Measurements from ENCODE around the gene SUMO2. TPM values are rescaled to one million over a fixed set of nuclear protein-coding genes. Genes with fewer than 3 reads are reported as not detected.
"Not testable (repeated sequence)": the region's sequence is repeated elsewhere in the genome, so short reads cannot be mapped to it uniquely, and the experiment has no call there.

The SUMO2 gene
- total RNA-seq, 2 donors from 2014 or later, result 231 to 246 TPM

DNA sequence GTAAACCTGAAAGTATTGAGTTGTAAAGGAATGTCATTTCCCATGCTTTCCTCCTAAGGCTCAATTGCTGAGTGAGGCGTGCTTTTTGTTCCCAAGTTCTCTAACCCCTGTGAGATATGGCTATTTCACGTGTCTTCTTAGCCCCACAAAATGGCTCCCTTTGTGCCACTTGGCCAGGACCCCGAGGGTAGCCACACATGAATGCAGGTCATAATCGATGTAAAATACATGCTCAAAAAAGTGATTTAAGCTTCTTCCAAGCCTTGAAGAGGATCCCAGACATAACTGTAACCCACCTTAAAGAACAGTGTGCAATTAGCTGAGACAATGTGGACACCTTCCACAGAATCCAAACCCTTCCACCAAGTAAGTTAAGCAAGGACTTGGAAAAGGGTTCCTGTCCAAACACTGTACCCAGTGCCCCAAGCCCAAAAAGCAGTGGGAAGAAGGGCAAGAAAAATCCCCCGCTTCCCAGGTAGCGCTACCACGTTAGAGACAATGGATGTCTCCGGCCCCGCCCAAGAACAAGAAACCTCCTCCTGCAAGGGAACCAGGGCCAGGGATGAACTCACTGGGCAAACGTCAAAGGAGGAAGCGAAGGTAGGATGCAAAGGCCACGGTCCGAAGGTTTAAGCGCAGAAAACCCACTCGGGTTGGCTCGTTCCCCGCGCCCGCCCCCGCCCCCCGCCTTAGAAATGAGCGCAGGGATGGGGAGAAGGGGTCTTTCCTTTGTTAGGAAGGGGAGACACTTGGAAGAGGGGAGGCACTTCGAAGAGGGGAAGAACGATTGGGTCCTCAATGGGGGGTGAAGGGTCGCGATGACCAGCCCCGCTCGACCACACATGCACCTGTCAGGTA, 29.6 kb downstream of the SUMO2 start:
- intact Hi-C loops (cut with DNase I), result no loop called here
- ATAC-seq, result peak in 1 of 2 donors; percentile 16

DNA sequence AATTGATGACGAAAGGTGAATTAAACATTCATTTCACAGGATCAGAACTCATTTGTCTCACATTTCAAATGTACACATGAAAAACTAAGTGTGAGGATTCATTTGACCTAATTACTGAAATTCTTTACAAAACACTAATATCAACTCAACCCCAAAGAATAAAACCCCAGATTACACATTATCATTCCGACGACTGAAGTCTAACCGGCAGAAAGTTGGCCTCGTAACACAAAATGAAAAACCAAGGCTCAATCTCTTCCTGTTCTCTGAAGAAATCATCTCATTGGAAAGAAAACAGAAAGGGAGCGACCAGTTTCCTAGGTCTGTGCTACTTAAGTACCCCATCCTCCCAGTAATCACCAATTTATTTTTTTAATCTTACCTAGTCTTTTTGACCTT, 30.2 kb downstream of the SUMO2 start:
- DNase-seq (no peak), ATAC-seq (no peak)
- intact Hi-C loops (cut with DNase I), result no loop called here

More for the DNA sequence above, 29.6 kb downstream of the SUMO2 start:
- no peak for DNase-seq

DNA sequence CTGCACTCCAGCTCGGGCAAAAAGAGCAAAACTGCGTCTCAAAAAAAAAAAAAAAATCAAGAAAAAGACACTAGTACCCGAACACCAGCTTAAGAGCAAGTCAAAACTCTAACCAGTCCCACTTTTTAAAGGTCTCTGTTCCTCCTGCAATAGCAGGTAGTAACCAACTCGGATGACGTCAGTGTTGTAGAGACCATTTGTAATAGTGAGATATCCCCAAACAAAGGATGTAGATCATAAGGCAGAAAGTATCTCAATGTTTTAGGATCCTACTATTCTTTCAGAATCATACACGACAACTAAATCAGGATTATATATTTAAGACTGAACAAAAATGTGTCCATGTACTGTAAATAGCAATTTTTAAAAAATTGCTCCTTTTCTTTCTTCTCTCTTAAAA, 30.8 kb downstream of the SUMO2 start:
- DNase-seq (no peak), ATAC-seq (no peak)
- intact Hi-C loops (cut with DNase I), result no loop called here

DNA sequence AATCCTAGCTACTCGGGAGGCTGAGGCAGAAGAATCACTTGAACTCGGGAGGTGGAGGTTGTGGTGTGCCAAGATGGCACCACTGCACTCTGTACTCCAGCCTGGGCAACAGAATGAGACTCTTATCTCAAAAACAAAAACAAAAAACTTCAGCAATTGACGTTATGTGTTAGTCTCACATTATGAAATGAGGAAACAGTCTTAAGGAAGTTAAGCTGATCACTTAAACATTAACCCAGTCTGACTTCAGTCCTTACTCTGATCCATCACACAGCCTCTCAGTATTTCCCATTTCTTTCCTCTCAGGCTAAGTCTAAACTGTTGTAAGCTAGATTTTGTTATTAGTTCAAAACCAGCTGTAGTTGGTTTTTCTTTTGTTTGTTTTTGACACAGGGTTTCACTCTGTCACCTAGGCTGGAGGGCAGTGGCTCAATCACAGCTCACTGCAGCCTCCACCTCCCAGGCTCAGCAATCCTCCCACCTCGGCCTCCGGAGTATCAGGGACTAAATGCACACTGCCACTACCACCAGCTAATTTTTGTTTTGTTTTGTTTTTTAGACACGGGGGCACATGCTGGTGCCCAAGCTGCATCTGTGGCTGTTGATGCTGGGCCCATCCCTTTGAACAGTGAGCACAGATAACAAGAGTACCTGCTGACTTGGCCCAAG, 34.7 kb downstream of the SUMO2 start:
- DNase-seq, result no peak
- peak in 1 of 2 donors; percentile 30 for ATAC-seq
- intact Hi-C loops (cut with DNase I), result no loop called here

DNA sequence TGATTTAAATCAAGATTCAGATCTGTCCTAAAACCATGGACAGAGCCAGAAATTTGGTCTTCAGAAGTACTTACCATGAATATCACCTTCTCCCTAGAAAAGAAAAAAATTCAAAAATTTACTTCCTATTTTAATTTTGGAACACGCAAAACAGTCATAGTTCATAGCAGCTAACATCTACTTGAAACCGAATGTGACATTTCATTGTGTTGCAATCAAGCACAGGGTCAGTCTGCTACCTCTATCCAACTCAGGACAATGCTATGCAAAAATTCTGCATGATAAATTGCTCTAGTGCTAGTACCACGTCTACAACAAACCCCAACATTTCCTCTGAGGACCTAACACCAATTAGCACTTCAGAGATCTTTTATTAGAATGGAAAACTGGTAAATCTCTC, 36.2 kb downstream of the SUMO2 start:
- ATAC-seq, result no peak
- intact Hi-C loops (cut with DNase I), result no loop called here

DNA sequence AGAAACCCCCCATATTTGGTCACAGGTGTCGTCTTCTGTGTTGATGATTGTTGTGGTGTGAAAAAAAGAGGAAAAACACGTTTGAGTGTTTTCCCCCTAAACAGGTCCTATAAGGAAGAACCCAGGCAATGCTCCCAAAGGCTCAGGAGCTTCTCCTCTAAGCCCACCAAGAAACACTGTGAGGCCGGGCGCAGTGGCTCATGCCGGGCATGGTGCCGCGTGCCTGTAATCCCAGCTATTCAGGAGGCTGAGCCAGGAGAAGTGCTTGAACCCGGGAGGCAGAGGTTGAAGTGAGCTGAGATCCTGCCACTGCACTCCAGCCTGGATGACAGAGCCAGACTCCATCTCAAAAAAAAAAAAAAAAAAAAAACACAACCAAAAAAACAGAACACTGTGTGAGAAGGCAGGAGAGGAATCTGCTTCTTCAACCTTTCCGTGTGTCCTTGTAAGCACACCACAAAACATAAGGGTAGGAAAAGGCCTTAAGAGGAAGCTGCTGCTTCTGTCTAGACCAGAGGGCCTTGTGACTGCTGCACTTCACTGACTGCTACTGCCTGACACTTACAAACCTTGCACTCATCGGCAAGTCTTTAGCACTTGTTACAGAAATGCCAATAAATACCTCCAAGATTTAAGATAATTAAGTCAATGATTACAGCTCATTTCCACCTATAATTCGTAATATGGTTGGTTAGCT, 37.8 kb downstream of the SUMO2 start:
- intact Hi-C loops (cut with DNase I), result no loop called here
- ATAC-seq (no peak), DNase-seq (no peak)

More for the DNA sequence above, 36.2 kb downstream of the SUMO2 start:
- no peak for DNase-seq

DNA sequence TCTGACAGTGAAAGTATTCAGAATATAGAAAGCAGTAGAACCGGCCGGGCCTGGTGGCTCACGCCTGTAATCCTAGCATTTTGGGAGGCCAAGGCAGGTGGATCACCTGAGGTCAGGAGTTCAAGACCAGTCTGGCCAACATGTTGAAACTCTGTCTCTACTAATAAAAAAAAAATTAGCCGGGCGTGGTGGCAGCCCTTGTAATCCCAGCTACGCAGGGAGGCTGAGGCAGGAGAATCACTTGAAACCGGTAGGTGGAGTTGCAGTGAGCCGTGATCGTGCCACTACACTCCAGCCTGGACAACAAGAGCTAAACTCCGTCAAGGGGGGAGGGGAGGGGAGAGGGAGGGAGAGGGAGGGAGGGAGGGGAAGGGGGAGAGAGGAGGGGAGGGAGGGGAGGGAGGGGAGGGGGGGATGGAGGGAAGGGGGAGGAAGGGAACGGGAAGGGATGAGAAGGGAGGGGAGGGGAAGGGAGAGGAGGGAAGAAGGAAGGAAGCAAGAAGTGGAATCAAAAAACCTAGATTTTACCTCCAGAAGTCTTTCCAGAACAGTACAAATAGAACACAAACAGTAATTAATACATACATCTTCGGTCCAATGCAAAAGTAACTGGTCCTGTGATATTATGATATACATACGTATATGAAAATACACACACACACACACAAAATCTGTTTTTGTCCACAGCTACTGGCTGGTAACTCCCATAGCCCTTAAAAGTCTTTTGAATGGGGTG, 40.4 kb downstream of the SUMO2 start:
- ATAC-seq, result no peak
- DNase-seq, result no peak
- intact Hi-C loops (cut with DNase I), result no loop called here

DNA sequence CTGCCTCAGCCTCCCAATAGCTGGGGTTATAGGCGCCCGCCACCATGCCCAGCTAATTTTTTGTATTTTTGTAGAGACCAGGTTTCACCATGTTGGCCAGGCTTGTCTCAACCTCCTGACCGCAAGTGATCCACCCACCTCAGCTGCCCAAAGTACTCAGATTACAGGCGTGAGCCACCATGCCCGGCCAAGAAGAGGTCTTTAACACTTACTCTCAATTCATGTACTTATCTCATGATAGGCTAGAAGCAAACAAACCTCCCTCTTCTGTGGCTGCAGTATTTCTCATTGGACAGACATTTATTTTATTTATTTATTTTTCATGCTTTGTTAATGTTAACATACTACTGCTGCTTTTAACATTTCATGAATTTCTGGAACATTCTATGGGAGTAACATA, 44.2 kb downstream of the SUMO2 start:
- DNase-seq (no peak), ATAC-seq (no peak)
- intact Hi-C loops (cut with DNase I), result no loop called here

DNA sequence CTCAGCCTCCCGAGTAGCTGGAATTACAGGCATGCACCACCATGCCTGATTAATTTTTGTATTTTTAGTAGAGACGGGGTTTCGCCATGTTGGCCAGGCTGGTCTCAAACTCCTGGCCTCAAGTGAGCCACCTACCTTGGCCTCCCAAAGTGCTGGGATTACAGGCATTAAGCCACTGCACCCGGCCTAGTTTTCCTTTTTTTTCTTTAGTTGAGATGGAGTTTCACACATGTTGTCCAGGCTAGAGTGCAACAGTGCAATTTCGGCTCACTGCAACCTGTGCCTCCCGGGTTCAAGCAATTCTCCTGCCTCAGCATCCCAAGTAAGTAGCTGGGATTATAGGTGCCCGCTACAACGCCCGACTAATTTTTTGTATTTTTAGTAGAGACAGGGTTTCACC, 45.0 kb downstream of the SUMO2 start:
- DNase-seq; intact Hi-C loops (cut with DNase I); ATAC-seq: not testable (repeated sequence)

DNA sequence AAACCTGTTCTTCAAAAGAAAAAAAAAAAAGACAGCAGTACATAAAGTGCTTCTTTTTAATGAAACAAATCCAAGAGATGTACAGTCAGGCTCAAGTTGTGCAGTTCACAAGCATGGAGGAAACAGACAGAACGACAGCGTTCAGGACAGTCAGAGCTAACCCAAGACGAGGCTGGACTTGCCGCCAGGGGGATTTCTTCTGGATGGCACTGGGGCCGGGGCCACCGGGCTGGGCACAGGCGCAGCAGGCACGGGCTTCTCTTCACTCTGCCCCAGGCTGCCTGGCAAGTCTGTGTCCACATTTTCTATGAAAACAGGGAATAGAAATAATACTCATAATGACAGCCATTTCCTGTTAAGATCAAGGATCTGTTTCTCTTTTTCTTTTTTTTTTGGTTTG, 46.8 kb downstream of the SUMO2 start:
- intact Hi-C loops (cut with DNase I), result no loop called here
- no peak for DNase-seq
- ATAC-seq, result no peak

DNA sequence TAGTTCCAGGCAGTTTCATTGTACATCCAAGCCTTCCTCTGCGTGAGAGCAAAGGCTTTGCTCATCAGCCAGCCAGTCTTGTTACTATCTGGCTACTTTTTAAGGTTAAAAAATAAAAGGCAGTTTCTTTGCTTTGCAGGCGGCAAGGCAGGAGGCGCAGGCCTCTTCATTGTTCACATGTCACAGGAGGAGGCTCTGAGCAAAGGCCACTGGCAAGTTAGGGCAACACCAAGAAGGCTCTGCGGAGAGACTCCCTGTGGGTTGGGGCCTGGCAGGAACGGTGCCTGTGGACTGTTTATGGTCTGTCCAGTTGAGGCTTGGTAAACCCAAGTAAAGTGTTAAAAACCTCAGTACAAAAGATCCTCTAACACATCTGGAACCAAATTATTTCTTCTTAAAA, 47.3 kb downstream of the SUMO2 start:
- intact Hi-C loops (cut with DNase I), result no loop called here
- DNase-seq, result no peak
- ATAC-seq, result no peak

DNA sequence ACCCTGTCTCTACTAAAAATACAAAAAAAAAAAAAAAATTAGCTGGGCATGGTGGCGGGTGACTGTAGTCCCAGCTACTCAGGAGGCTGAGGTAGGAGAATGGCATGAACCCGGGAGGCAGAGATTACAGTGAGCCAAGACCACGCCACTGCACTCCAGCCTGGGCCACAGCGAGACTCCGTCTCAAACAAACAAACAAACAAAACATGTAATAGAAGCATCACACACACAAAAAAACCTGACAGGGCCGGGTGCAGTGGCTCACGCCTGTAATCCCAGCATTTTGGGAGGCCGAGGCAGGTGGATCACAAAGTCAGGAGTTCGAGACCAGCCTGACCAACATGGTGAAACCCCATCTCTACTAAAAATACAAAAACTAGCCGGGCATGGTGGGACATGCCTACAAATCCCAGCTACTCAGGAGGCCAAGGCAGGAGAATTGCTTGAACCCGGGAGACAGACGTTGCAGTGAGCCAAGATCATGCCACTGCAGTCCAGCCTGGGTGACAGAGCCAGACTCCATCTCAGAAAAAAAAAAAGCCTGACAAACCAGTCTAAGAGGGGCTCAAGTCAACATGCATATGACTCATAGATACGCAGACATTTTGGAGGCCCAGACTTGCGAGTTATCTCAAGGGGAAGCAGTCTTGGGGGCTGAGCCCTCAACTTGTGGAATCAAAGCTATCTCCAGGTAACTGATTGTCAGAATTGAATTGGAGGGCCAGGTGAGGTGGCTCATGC, 49.0 kb downstream of the SUMO2 start:
- DNase-seq; intact Hi-C loops (cut with DNase I); ATAC-seq: not testable (repeated sequence)

DNA sequence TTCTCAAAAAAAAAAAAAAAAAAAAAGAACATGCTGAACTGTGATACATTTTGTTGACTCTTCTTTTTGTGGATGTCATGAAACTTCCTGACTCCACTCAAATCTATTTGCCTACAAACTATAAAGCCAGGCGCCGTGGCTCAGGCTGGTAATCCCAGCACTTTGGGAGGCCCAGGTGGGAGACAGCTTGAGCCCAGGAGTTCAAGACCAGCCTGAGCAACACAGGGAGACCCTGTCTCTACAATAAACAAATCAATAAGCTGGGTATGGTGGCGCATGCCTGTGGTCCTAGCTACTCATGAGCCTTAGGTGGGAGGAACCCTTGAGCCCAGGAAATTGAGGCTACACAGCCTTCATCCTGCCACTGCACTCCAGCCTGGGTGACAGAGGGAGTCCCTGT, 49.8 kb downstream of the SUMO2 start:
- intact Hi-C loops (cut with DNase I), result no loop called here
- no peak for ATAC-seq
- no peak for DNase-seq

DNA sequence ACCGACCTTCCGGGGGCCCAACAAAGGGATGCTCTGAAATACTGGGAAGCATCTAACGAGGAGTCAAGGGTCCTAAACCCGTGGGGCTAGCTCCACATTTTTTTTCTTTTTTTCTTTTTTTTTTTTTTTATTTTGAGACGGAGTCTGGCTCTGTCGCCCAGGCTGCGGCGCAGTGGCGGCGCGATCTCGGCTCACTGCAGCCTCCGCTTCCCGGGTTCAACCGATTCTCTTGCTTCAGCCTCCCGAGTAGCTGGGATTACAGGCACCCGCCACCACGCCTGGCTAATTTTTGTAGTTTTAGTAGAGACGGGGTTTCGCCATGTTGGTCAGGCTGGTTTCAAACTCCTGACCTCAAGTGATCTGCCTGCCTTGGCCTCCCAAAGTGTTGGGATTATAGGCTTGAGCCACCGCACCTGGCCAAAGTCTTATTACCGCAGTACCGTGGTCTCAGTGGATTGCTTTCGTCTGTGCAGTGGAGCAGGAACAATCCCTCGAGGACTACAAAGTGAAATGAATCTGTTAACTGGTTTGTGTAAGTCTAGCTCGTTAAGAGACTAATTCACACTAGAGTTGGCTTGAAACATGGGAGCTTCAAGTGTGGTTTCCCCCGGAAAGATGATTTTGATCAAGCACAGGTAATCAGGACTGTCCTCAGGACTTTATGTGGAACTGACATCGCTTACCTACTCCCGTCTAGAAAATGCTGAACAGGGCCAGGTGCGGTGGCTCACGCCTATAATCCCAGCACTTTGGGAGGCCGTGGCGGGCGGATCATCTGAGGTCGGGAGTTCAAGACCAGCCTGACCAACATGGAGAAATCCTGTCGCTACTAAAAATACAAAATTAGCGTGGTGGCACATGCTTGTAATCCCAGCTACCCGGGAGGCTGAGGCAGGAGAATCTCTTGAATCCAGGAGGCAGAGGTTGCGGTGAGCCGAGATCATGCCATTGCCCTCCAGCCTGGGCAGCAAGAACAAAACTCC, 50.5 kb downstream of the SUMO2 start:
- DNase-seq; intact Hi-C loops (cut with DNase I); ATAC-seq: not testable (repeated sequence)

DNA sequence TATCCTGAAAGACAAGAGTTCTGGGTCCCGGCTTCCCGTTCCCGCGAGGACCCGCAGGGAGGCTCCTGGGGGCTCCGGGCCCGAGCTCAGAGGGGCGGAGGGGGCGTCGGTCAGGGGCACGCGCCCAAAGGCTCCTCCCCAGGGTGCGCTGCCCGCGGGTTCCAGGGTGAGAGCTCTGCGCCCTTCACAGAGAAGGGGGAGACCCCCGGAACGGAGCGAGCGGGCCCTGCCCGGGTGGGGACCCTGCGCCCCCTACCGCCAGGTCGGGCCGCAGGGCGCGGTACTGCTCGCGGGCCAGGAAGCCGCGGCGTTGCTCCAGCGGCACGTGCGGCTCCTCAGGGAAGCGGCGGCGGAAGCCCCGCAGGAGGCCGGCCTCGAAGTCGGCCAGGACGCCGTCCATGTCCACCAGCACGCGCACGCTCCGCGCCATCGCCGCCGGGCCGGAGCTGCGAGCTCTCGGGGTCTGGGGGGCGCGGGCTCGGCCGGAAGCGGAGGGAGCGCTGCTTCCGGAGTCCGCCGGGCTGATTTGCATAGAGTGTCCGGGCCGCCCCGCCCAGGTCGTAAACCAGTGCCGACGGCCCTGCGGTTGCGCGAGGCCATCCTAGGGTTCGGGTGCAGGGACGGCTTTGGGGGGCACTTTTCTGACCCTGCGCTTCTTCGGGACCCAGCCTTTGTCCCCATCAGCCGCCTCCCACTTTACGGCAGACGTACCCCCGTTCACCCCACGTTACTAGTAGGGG, 51.3 kb downstream of the SUMO2 start, which contains the start of gene NT5C:
Gene NT5C, minus strand, starts transcription at position 465 of the 740 bp plus-strand sequence. Its CDS starts 35 bp downstream, at position 430.
- ATAC-seq, result peak; percentile 94 to 96
- intact Hi-C loops (cut with DNase I), result no loop called here
- peak; percentile 87 for DNase-seq

DNA sequence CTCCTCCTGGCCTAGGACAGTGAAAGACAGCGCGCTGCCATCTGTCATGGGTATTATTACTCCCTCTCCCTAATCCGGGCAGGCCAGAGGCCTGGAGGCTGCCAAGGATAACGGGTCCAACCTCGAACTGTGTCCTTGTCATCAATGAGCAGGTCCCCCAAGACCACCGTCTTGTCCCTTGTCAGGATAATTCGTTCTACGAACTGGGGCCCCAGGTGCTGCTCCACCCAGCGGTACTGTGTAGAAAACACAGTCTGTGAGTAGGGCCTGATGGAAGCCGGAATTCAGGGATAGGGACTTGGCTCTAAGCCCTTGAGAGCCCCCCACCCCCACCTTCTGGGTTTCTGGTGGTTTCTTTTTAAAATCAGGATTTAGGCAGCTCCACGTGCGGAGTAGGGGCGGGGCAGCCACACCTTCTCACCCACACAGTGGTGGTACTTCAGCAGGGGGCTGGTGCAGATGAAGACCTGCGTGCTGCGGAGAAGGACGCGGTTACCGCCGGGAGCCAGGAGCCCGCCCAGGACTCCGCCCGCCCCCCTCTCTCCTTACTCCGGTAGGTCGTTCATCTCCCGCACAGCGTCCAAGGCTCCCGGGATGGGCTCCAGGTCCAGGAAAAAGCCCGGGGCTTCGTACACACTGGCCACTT, 52.0 kb downstream of the SUMO2 start:
- ATAC-seq, result peak; percentile 47 to 65
- peak; percentile 56 for DNase-seq
- intact Hi-C loops (cut with DNase I), result no loop called here
